NCI-H1436 (cell line): Measurements from ENCODE around the gene ASTN2.
A peak's percentile ranks its signal among the peaks of the same experiment; 100 is the strongest.

Experiments used
- DNase-seq: peaks from one replicate; lab custom pipeline; 2025; lab: John Stamatoyannopoulos, UW

The ASTN2 gene

DNA sequence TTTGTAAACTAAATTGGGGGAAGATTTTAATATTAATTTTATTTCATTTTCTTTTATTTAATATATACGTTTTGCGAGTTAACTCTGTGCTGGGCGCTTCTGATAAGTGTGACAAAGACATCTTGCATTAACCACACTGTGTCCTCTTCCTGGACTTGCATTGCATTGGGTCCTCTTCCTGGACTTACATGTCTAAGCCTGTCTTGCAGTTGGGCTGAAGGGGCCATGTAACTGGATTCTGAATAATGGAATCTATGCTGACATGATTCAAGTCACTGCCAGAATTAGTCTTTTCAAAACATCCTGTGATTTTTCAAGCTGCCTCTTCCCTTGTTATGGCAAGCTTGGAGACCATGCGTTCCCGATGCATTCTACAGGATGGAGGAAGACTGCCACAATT is 605.2 kb downstream of the ASTN2 start:
- no peak for DNase-seq

DNA sequence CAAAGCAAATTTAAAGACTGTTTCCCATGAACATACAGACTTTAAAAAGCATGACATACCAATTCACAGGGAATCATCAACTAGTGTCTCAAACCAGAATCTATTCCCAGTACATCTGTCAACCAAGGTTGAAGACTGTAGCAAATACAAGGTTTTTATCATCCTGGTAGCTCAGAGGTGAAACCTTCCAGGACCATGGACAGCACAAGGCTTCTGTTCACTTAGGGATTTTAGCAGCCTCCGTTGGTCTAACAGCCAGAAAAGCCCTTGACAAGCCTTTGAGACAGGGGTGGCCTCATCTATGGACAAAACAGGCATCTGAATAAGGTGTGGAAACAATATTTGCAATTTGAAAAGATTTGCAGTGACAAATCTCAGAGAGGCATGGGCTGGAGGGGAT is 608.8 kb downstream of the ASTN2 start:
- no peak for DNase-seq

DNA sequence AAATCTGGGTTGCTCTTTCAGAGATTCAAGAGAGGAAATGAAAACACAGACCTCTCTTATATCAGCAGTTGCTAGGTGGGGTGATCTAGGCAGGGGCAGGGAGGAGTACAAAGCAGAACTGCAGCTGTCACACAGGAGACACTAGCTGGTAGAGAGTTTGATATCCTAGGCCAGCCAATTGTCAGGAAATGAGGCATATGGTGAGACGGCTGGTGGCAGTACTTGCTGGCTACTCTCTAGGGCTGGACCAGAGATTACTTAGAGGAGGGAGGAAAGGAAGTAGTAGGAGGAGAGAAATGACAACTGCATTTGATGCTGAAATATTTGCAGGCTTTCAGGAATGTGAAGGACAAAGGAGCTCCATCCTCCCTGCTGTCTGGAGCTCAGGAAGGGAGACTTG is 614.0 kb downstream of the ASTN2 start:
- DNase-seq = no peak

DNA sequence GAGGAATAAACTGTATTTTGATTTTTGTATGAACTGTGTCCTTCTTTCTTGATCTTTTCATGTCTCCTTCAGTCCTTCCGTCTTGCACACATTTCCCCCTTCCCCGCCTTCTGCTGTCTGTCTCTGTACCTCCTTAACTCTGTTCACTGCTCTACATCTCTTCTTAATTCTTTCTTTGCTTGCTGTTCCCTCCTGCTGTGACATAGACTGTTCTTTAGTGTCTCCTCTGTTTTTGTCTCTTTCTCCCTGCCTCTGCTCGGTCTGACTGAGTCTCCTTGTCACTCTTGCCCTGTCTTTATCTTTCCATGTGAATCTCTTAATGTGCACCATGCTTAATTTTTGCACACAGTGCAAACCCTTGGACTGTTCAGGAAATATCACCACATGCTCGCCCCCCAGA is 614.8 kb downstream of the ASTN2 start:
- DNase-seq = no peak

DNA sequence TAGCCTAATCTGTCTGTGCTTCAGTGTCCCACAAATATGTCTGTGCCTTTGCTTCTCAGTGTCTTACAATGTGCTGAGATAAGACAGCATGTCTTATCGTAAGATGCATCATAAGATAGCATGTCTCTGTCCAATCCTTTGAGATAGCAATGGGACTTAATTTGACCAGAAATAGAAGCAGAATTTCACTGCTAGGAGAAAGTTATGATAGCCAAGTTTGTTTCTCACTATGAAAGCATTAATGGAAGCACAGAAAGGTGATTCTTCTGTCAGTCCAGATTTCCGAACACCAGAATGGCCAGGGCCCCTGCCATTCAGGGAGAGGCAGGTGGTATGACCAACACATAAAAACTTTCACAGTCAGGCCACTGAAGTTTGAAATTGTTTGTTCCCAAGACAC is 616.3 kb downstream of the ASTN2 start:
- DNase-seq = no peak

DNA sequence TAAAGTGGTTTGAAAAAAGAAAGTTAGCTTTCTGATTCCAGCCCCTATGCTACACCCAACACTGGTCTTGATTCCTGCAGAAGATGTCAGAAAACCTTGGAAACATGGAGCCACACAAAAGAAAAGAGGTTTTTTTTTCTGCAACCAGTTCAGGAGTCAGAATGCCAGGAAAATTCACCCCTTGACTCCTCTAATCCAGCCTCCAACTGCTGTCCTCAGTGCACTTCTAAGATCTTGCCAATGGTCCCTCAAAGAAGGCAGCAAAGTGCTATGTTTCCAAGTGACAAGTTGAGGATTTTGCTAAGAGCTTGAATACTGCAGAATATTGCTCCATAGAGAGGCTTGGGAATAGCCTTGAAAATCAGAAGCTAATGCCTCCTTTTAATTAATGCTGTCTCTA is 617.6 kb downstream of the ASTN2 start:
- no peak for DNase-seq

DNA sequence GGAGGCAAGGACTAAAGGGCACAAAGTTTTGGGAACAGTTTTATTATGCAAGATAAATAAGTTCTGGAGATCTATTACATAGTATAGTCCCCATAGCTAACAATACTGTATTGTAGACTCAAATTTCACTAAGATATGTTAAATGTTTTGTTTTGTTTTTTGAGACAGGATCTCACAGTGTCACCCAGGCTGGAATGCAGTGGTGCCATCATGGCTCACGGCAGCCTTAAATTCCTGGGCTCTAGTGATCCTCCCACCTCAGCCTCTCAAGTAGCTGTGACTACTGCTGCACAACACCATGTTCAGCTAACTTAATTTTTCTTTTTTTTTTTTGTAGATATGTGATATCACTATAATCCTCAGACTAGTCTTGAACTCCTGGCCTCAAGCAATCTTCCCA is 618.2 kb downstream of the ASTN2 start:
- DNase-seq = no peak

DNA sequence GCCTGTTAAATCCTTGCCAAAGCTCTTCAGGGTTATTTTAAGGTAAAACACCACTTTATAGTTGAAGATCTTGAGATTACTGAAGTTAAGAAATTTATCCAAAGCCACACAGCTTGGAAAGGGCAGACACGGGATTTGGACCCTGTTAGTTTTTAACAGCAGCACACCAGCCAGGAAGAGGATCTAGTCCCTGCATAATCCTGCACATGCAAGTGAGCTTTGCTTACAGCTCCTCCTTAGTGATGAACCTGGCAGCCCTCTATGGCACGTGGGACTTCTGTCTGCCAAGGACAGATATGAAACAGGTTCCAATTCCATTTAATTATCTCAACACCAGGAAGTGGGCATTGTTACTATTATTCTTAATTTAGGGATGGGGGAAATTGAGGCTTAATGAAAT is 619.0 kb downstream of the ASTN2 start:
- no peak for DNase-seq

DNA sequence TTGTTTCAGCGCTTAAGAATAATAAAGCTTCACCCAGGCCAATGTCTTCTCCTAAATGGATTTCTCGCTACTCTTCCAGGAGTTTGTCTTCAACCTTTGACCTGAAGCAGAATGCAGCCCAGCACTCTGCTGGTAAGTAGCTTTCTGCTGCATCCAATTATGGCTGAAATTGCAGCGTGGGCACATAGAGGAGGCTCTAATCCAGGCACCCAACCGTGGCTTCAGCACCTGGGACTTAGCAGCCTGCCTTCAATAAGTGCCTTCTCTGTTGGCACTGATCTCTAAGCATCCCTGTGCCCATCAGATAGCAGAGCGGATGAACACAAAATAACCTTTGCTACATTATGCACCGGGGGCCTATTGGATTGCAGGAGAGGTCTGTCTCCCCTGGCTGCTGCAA is 622.6 kb downstream of the ASTN2 start:
- no peak for DNase-seq

DNA sequence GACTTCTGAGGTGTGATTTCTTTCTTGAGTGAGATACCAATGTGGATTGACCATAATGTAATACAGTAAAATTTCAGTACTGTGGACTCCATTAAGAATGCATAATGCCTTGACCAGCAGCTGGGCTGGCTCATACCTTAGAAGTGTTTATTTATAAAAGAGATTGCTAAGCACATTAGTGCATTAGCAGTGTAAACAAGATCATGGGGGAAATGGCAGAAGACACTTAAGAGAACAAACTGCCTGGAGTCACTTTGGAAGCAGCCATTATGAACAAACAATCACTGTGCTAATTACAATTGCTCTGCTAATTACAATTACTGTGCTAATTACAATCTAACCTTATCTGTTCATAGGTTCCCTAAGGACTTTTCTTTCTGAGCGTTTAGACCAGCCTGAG is 623.5 kb downstream of the ASTN2 start:
- DNase-seq = peak; percentile 67

DNA sequence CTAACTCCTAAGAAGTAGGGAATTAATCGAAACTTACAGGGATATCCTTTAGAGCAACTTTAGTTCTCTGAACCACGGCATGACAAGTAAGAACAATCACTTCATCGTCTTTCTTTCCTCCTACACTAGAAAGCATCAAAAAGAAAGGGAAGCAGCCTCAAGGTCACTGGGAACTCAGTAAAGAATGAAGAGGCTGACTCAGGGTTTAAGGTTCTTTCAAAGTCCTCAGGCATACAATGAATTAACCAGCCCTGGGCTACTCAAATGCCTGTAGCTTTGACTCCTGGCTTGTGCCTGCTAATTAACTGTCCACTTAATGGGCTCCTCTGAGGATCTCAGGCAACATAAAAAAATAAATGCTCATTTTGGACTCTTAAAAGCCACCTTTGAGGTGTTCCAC is 625.8 kb downstream of the ASTN2 start:
- DNase-seq = no peak

DNA sequence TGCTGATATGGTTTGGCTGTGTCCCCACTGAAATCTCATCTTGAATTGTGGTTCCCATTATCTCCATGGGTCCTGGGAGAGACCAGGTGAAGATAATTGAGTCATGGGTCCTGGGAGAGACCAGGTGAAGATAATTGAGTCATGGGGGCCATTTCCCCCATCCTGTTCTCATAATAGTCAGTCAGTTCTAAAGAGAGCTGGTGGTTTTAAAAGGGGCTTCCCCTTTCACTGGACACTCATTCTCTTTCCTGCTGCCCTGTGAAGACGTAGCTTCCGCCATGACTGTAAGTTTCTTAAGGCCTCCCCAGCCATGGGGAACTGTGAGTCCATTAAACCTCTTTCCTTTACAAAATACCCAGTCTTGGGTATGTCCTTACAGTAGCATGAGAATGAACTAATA is 628.1 kb downstream of the ASTN2 start:
- no peak for DNase-seq

DNA sequence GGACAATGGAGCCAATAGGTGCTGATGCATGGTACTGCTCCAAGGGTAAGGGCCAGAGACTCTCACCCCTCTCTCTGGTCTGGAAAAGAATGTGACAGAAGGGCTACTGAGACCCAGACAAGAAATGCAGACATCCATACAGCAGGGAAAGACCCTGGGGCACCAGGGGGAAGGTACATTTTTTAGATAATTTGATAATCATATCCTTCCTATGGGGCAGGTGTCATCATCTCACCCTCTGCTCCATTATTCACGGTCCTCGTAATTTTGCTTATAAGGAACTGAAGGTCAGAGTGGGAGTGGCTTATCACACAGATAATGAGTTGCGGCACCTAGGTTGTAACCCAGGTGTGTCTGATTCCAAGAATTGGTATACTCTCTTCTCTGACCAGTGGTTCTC is 637.7 kb downstream of the ASTN2 start:
- DNase-seq = no peak

DNA sequence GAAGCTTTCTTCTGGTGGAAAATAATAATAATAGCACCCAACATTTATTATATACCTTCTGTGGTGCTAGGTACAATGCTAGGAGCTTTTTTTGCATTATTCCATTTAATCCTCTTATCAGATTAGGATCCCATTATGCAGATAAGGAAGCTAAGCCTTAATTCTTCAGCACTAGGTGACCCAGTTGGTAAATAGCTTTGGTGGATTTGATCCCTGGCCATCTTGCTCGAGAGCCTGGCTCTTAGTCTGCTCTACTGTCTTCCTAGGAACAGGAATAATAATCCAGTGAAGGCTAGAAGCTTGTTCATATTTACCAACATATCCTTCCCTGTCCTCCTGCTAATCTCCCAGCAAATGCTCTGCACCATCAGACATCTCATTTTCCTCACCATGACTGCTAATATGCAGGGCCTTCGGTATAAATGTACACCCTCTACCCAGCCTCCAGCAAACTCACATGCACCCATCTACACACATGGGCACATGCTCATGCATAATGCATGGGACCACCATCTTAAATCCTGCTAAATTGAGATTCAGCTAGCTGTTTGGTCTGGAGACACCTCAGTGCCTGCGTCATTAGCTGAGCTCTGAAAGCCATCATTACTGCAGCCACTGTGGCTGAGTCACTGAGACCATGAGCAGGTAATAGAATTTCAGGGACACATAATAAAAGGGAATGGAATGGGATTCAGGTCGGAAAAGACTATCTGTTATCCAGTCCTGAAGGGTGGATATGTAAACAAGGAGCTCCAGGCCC is 640.3 kb downstream of the ASTN2 start:
- DNase-seq = no peak

DNA sequence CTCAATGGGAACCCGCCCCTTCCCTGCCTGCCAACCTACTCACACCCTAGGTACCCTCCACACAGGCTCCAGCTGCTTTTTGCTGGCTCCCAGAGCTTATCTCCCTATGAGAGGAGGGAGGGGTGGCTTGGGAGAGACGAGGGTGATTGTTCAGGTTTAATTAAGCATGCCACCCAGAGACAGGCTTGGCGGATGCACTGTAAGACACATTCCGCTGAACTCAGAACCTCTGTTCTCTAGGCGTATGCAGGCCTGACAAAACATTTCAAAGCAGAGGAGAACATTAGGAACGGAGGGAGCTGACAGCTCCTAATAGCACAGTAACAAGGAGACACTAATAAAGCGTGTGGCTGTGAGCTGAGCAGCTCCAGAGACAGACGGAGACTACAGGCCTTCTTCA is 647.6 kb downstream of the ASTN2 start:
- no peak for DNase-seq

DNA sequence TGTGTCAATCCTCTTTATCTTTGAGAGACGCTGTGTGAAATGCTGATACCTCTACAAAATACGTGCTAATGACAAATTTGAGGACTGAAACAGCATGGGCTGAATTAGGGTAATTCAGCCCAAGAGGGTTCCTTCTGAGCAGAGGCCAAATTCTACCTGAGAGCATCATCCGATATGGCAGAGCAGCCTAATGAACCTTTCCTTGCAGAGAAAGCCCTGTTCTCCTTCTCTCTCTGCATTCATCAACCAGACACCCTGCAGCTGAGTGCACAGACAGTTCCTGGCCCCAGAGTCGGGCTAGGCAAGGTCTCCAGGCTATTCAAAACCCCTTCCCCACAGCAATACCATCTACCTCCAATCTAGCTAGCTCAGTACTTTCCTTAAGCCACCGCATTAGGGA is 649.8 kb downstream of the ASTN2 start:
- DNase-seq = no peak

DNA sequence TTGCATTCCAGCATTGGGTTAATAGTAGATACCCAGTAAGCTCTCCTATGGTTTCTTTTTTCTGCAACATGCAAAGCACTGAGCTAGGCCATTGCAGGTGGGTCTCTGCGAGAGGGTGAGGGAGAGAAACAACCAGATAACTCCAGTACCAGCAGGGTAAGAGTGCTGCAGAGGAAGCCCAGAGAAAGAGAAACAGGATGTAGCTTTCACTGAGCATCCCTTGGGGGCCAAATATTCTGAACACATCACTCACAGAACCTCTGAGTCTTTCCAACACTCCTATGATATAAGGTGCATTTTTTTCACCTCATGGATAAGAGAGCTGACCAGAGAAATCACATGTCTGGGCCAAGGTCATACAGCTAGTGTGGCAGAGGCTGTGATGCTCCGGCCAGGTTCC is 651.1 kb downstream of the ASTN2 start:
- DNase-seq = no peak

DNA sequence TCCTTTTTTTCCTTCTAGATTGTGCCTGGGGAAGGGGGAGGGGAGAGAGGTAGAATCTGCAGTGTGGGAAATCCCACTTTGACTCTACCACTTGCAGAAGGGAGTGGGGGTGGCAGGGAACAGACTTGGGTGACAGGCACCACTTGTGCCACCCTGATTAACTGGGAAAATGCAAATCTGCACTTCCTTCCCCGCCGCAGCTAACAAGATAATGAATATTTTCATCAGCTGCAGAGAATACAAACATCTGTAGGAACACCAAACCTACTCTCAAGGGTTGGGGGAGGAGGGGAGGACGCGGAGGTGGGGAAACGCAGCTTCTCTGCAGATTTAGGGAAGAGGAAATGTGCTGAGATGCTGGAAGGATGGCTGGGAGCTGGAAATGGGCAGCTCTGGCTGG is 654.2 kb downstream of the ASTN2 start:
- no peak for DNase-seq

DNA sequence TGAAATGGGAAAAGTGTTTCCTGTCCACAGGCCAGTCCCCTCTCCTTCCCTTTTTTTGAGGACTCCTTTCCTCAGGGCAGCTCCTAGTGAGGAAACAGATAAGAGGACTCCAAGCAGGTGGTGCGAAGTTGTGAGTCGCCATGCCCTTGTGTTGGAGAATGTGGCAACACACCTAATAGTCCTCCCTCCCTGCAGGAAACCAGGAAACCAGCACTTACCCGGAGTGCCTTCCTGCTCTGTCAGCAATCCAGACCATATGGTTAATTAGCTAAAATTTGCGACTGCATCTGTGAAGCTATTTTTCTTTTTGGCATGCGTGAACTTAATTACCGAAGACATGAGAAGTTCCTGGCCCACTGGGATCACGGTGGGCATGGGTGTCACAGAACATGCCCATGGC is 657.8 kb downstream of the ASTN2 start:
- DNase-seq = no peak

DNA sequence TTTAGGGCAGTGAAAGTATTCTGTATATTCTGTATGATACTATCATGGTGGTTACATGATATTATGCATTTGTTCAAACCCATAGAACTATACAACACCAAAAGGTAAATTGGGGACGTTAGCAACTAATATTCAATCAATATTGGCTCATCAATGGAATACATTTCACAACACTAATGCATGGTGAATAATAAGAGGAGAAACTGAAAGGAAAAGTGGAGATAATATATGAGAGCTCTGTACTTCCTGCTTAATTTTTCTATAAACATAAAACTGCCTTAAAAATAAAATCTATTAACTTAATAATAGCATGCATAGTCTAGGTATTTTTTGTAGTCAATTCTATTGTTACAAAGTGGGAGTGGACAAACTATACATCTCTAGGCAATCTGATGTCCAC is 661.5 kb downstream of the ASTN2 start:
- no peak for DNase-seq

DNA sequence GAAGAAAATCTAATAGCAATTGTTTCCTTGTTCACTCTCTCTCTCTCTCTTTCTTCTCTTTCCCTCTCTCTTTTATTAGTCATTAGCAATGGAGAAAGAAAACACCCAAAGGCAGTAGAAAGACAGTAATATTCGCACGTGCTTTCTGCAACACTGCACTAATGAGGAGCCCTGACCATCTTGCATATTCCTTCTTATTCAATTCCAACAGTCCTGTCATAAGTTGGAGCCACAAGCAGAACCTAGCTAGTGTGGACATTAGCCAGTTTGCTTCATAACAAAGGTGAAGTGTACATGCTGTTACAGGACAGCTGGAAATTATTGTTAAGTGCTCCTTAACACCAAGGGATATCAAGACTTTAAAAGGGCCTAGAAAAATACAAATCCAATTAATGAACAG is 664.3 kb downstream of the ASTN2 start:
- DNase-seq = no peak

DNA sequence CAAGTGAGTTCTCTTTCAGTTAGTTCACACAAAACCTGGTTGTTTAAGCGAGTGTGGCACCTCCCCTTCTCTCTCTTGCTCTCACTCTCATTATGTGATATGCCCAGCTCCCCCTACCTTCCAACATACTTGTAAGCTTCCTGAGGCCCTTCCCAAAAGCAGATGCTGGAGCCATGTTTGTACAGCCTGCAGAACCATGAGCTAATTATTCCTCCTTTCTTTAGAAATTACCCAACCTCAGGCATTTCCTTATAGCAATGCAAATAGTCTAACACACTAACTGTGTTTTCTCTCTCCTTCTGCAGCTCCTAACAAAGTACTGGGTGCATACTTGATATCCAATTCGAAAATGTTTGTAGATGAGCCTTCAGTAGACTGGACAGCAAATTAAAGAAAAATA is 665.1 kb downstream of the ASTN2 start:
- no peak for DNase-seq

DNA sequence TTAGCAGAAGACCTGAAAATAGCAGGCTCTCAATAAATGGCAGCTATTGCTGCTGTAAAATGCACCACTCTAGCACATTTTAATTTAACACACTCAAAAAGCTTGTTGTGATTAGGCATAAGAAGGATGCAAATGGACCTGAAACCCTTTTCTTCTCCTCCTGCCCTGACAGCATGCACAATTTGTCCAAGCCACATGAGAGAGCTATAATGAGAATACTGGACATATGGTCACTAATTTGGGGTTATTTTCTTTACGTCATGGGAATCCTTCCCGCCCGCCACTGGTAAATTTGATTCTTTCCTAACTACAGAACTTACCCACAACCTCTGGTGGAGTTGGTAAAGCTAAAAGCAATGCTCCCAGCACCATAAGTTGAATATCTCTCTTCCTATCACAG is 665.7 kb downstream of the ASTN2 start:
- DNase-seq = no peak

DNA sequence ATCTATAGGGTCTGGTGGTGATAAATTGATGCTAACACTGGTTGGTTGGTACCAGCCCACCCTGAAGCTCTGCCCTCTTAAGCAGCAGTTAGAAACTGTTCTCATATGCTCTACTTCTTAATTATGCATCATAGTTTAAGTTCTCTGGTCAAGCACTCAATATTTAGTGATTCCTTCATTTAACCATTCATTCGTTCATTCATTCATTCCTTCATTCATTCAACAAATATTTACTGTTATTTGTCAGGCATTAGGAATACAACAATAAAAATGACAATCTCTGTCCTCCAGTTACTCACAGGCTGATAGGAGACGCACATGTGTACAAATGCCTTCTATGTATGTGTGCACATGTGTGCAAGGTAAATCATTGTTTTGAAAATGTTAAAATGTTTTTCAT is 673.1 kb downstream of the ASTN2 start:
- DNase-seq = no peak
